Measurements from ENCODE around the gene BRD2.

The BRD2 gene

GRCh38 chr6:32969685-32970412 is 1.5 kb downstream of the BRD2 start:
- Histone ChIP-seq H3K4me1 (ENCODE audit: insufficient read depth, insufficient read length) (no peaks in the 10 kb centered on the region), H3K4me3 (ENCODE audit: insufficient read length, low read depth) (peak overlapping the region; percentile 98), H3K27me3 (ENCODE audit: insufficient read depth, insufficient read length) (no peaks in the 10 kb centered on the region), H3K9me3 (ENCODE audit: insufficient read depth, low read length) (no peaks in the 10 kb centered on the region), H3K36me3 (ENCODE audit: insufficient read depth, insufficient read length, low read length) (peaks cover 45% of the 10 kb centered on the region), H3K9ac (ENCODE audit: insufficient read length, low read depth) (peak overlapping the region; percentile 100)
- no peak for TF ChIP-seq SUZ12 (IDR thresholded peaks at IDR 0.05; ENCODE audit: extremely low read depth, insufficient read depth, insufficient read length)
- no peak for TF ChIP-seq YY1 (IDR thresholded peaks at IDR 0.05; ENCODE audit: insufficient read depth, insufficient read length)
- TF ChIP-seq ZNF274 (IDR thresholded peaks at IDR 0.05; ENCODE audit: low read depth, low read length) = no peak
- no peak for DNase-seq (ENCODE audit: low read depth, low spot score)

DNA sequence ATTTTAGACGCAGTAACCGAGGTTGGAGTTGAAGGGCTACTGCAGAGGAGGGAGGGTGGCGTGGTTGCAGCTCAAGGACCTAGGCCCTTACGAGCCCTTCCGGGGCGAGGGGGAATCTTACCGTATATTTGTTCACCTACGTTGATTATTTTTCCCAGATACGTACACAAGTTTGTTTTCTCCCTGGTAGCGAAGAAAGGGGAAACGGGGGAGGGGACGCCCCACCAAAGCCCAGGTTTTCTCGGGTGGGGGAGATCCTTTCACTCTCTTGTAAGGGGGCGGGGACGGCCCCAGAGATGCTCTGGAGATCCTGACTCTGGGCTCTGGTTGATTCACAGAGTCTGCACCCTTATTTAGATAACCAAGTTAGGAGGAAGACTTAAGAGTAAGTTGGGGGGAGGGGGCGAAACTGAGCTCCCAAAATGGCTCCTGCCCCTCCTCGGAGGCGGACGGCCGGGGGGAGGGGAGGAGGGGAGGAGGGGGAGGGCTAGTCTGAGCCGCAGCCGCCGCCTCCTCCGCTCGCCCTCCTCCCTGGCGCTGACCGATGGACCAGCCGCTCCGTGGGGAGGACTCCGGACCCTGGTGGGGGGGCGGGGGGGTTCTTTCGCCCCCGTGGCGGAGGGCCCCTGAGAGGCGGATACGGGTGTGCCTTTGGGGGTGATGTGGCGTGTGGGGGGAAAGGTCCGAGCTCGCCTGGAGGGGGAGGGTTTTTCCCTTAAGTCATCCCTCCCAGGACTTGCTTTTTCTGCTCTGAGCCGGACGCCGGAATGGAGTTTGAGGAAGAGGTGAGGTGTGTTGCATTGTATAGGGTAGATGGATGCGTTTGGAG is 2.2 kb downstream of the BRD2 start:
- H3K4me1 ChIP-seq (ENCODE audit: insufficient read depth, insufficient read length) = no peaks in the 10 kb centered on the region
- peaks cover 51% of the 10 kb centered on the region for H3K36me3 ChIP-seq (ENCODE audit: insufficient read depth, insufficient read length, low read length)
- H3K27me3 ChIP-seq (ENCODE audit: insufficient read depth, insufficient read length) = no peaks in the 10 kb centered on the region
- peak overlapping the region; percentile 98 for H3K4me3 ChIP-seq (ENCODE audit: insufficient read length, low read depth)
- peak overlapping the region; percentile 100 for H3K9ac ChIP-seq (ENCODE audit: insufficient read length, low read depth)
- no peaks in the 10 kb centered on the region for H3K9me3 ChIP-seq (ENCODE audit: insufficient read depth, low read length)
- TF ChIP-seq YY1 (IDR thresholded peaks at IDR 0.05; ENCODE audit: insufficient read depth, insufficient read length) (no peak), ZNF274 (IDR thresholded peaks at IDR 0.05; ENCODE audit: low read depth, low read length) (no peak), SUZ12 (IDR thresholded peaks at IDR 0.05; ENCODE audit: extremely low read depth, insufficient read depth, insufficient read length) (no peak)
- DNase-seq (ENCODE audit: low read depth, low spot score) = no peak

GRCh38 chr6:32971242-32971580 is 2.8 kb downstream of the BRD2 start:
- Histone ChIP-seq H3K4me1 (ENCODE audit: insufficient read depth, insufficient read length) (peaks cover 1% of the 10 kb centered on the region), H3K4me3 (ENCODE audit: insufficient read length, low read depth) (peak overlapping the region; percentile 88), H3K9ac (ENCODE audit: insufficient read length, low read depth) (peak overlapping the region; percentile 93), H3K9me3 (ENCODE audit: insufficient read depth, low read length) (no peaks in the 10 kb centered on the region), H3K36me3 (ENCODE audit: insufficient read depth, insufficient read length, low read length) (peaks cover 56% of the 10 kb centered on the region), H3K27me3 (ENCODE audit: insufficient read depth, insufficient read length) (no peaks in the 10 kb centered on the region)
- TF ChIP-seq ZNF274 (IDR thresholded peaks at IDR 0.05; ENCODE audit: low read depth, low read length) (no peak), YY1 (IDR thresholded peaks at IDR 0.05; ENCODE audit: insufficient read depth, insufficient read length) (peak; percentile 62), SUZ12 (IDR thresholded peaks at IDR 0.05; ENCODE audit: extremely low read depth, insufficient read depth, insufficient read length) (no peak)
- DNase-seq (ENCODE audit: low read depth, low spot score) = no peak

- peak; percentile 63 for TF ChIP-seq YY1 (IDR thresholded peaks at IDR 0.05; ENCODE audit: insufficient read depth, insufficient read length)
- TF ChIP-seq ZNF274 (IDR thresholded peaks at IDR 0.05; ENCODE audit: low read depth, low read length) = no peak
- TF ChIP-seq SUZ12 (IDR thresholded peaks at IDR 0.05; ENCODE audit: extremely low read depth, insufficient read depth, insufficient read length) = no peak
- peak; percentile 95 for DNase-seq (ENCODE audit: low read depth, low spot score)
- Histone ChIP-seq H3K27me3 (ENCODE audit: insufficient read depth, insufficient read length) (no peaks in the 10 kb centered on the region), H3K36me3 (ENCODE audit: insufficient read depth, insufficient read length, low read length) (peaks cover 58% of the 10 kb centered on the region), H3K9ac (ENCODE audit: insufficient read length, low read depth) (peak overlapping the region; percentile 96), H3K4me3 (ENCODE audit: insufficient read length, low read depth) (peak overlapping the region; percentile 90), H3K9me3 (ENCODE audit: insufficient read depth, low read length) (no peaks in the 10 kb centered on the region), H3K4me1 (ENCODE audit: insufficient read depth, insufficient read length) (peaks cover 2% of the 10 kb centered on the region)
Measured at GRCh38 chr6:32971581-32972352, 3.4 kb downstream of the BRD2 start.

GRCh38 chr6:32972353-32973143 is 4.2 kb downstream of the BRD2 start:
- TF ChIP-seq SUZ12 (IDR thresholded peaks at IDR 0.05; ENCODE audit: extremely low read depth, insufficient read depth, insufficient read length) (no peak), ZNF274 (IDR thresholded peaks at IDR 0.05; ENCODE audit: low read depth, low read length) (no peak), YY1 (IDR thresholded peaks at IDR 0.05; ENCODE audit: insufficient read depth, insufficient read length) (no peak)
- Histone ChIP-seq H3K36me3 (ENCODE audit: insufficient read depth, insufficient read length, low read length) (peaks cover 66% of the 10 kb centered on the region), H3K4me1 (ENCODE audit: insufficient read depth, insufficient read length) (peaks cover 2% of the 10 kb centered on the region), H3K9ac (ENCODE audit: insufficient read length, low read depth) (peak overlapping the region; percentile 96), H3K9me3 (ENCODE audit: insufficient read depth, low read length) (no peaks in the 10 kb centered on the region), H3K4me3 (ENCODE audit: insufficient read length, low read depth) (peak overlapping the region; percentile 90), H3K27me3 (ENCODE audit: insufficient read depth, insufficient read length) (no peaks in the 10 kb centered on the region)
- DNase-seq (ENCODE audit: low read depth, low spot score) = no peak

DNA sequence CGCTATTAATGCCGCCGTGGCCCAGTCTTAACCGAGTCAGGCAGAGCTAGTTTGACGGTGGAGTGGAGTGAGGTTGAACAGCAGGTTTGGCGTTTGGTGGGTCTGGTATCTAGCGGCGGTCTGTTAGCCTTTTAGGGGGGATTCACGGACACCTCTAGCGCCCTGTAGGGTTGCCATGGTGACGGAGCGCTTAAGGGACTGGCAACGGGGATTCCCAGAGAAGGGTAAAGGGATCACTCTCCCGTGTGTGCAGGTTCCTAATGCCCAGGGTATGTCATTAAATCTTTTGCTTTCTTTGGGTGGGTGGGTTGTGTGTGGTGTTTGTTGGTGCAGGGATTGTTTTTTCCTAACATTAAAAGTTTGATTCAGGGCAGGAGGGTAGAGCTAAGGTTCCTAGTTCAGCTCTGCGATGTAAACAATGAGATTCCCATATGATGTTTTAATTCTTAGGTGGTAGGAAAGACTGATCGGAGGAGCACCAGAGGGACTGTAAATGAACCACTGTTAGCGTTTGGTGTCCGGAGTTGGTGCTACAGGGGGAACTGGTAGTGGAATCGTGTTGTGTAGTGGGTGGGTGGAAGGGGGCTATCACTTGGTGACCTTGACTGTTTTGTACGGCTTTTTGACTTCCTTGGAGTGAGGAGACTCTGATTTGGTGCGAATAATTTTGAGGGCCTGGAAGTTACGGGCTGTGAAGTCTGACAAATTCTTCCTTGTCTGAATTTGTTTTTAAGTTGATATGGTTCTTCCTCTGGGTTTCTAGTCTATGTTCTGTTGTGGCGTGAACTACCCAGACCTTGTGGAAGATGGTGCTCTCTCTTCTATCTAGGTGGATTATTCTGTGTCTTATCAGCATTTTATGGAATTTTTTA is 5.0 kb downstream of the BRD2 start:
- TF ChIP-seq ZNF274 (IDR thresholded peaks at IDR 0.05; ENCODE audit: low read depth, low read length) = no peak
- no peak for TF ChIP-seq SUZ12 (IDR thresholded peaks at IDR 0.05; ENCODE audit: extremely low read depth, insufficient read depth, insufficient read length)
- no peak for TF ChIP-seq YY1 (IDR thresholded peaks at IDR 0.05; ENCODE audit: insufficient read depth, insufficient read length)
- Histone ChIP-seq H3K27me3 (ENCODE audit: insufficient read depth, insufficient read length) (no peaks in the 10 kb centered on the region), H3K4me3 (ENCODE audit: insufficient read length, low read depth) (peak overlapping the region; percentile 90), H3K36me3 (ENCODE audit: insufficient read depth, insufficient read length, low read length) (peaks cover 74% of the 10 kb centered on the region), H3K9ac (ENCODE audit: insufficient read length, low read depth) (peak overlapping the region; percentile 96), H3K9me3 (ENCODE audit: insufficient read depth, low read length) (no peaks in the 10 kb centered on the region), H3K4me1 (ENCODE audit: insufficient read depth, insufficient read length) (peaks cover 2% of the 10 kb centered on the region)
- DNase-seq (ENCODE audit: low read depth, low spot score) = no peak

All from NT2/D1 (cell line).